Measurements from ENCODE around the gene EFCAB11.

- TF ChIP-seq CTCF (IDR thresholded peaks at IDR 0.05) (no peak), POLR2A (IDR thresholded peaks at IDR 0.05) (no peak)
These were observed 653 bp upstream of the EFCAB11 start for GRCh38 chr14:89955022-89955744.

All from esophagus squamous epithelium (tissue), 4 donors.